NCI-H1105 (cell line): ENCODE data around the gene PAX2.

Source experiments
- DNase-seq: peaks from one replicate; lab custom pipeline; 2025; lab: John Stamatoyannopoulos, UW

Gene PAX2

GRCh38 chr10:100817268-100817839 lies 72.0 kb downstream of the PAX2 start:
- DNase-seq, result no peak

DNA sequence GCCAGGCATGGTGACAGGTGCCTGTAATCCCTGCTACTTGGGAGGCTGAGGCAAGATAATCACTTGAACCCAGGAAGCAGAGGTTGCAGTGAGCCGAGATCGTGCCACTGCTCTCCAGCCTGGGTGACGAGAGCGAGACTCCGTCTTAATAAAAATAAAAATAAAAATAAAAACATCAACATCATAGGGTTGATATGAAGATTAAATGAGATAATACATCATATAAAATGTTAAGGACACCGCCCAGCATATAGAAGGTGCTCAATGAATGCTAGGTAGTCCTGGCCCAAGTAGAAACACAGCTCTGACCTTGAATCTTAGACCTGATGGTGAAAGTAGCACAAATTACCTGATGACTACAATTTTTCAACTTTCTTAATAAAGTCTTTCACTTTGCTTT lies 74.0 kb downstream of the PAX2 start:
- no peak for DNase-seq

- DNase-seq, result no peak
These were observed 77.8 kb downstream of the PAX2 start for GRCh38 chr10:100823194-100823593.

DNA sequence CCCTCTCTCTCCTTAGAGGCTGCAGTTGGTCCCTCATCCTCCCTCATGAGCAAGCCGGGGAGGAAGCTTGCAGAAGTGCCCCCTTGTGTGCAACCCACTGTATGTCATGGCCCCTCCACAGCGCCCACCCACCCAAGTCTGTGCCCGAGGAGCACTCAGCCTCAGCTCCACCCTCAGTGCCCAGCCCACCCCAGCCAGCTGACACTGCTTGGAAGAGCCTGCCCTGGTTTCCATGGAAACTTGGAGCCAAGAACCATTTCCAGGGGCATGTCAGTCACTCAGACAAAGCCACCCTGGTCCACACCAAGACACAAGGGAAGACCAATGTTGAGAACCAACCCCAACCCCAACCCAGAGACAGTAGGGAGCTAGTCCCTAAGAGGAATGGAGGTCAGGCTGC lies 79.5 kb downstream of the PAX2 start:
- no peak for DNase-seq

- no peak for DNase-seq
These were observed 80.0 kb downstream of the PAX2 start for GRCh38 chr10:100825325-100825875.

GRCh38 chr10:100826031-100826651 lies 80.8 kb downstream of the PAX2 start:
- DNase-seq, result no peak

DNA sequence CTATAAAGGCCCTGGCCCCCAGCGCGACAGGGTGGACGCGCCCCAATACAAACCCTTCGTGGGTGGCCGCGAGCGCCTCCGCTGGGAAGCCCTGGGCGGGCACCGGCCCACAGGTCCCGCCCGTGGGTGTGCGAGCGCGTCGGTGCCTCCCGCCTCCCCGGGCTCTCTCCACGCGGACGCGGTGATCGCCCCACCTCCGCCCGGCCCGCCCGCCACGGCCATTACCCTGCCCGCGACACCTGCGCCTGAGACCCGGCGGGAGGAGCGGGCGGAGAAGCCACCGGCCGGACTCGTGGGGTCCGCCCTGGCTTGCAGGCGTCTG lies 81.2 kb downstream of the PAX2 start:
- no peak for DNase-seq

- no peak for DNase-seq
These were observed 81.8 kb downstream of the PAX2 start for GRCh38 chr10:100826983-100827818.

DNA sequence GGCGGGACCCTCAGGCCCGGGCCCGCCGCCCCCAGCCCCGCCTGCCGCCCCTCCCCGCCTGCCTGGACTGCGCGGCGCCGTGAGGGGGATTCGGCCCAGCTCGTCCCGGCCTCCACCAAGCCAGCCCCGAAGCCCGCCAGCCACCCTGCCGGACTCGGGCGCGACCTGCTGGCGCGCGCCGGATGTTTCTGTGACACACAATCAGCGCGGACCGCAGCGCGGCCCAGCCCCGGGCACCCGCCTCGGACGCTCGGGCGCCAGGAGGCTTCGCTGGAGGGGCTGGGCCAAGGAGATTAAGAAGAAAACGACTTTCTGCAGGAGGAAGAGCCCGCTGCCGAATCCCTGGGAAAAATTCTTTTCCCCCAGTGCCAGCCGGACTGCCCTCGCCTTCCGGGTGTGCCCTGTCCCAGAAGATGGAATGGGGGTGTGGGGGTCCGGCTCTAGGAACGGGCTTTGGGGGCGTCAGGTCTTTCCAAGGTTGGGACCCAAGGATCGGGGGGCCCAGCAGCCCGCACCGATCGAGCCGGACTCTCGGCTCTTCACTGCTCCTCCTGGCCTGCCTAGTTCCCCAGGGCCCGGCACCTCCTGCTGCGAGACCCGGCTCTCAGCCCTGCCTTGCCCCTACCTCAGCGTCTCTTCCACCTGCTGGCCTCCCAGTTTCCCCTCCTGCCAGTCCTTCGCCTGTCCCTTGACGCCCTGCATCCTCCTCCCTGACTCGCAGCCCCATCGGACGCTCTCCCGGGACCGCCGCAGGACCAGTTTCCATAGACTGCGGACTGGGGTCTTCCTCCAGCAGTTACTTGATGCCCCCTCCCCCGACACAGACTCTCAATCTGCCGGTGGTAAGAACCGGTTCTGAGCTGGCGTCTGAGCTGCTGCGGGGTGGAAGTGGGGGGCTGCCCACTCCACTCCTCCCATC lies 82.7 kb downstream of the PAX2 start:
- DNase-seq, result no peak

DNA sequence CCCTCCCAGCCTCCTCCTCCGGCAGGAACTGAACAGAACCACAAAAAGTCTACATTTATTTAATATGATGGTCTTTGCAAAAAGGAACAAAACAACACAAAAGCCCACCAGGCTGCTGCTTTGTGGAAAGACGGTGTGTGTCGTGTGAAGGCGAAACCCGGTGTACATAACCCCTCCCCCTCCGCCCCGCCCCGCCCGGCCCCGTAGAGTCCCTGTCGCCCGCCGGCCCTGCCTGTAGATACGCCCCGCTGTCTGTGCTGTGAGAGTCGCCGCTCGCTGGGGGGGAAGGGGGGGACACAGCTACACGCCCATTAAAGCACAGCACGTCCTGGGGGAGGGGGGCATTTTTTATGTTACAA lies 83.3 kb downstream of the PAX2 start:
- no peak for DNase-seq

DNA sequence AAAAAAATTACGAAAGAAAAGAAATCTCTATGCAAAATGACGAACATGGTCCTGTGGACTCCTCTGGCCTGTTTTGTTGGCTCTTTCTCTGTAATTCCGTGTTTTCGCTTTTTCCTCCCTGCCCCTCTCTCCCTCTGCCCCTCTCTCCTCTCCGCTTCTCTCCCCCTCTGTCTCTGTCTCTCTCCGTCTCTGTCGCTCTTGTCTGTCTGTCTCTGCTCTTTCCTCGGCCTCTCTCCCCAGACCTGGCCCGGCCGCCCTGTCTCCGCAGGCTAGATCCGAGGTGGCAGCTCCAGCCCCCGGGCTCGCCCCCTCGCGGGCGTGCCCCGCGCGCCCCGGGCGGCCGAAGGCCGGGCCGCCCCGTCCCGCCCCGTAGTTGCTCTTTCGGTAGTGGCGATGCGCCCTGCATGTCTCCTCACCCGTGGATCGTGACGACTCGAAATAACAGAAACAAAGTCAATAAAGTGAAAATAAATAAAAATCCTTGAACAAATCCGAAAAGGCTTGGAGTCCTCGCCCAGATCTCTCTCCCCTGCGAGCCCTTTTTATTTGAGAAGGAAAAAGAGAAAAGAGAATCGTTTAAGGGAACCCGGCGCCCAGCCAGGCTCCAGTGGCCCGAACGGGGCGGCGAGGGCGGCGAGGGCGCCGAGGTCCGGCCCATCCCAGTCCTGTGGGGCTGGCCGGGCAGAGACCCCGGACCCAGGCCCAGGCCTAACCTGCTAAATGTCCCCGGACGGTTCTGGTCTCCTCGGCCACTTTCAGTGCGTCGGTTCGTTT lies 83.9 kb downstream of the PAX2 start:
- DNase-seq, result no peak

DNA sequence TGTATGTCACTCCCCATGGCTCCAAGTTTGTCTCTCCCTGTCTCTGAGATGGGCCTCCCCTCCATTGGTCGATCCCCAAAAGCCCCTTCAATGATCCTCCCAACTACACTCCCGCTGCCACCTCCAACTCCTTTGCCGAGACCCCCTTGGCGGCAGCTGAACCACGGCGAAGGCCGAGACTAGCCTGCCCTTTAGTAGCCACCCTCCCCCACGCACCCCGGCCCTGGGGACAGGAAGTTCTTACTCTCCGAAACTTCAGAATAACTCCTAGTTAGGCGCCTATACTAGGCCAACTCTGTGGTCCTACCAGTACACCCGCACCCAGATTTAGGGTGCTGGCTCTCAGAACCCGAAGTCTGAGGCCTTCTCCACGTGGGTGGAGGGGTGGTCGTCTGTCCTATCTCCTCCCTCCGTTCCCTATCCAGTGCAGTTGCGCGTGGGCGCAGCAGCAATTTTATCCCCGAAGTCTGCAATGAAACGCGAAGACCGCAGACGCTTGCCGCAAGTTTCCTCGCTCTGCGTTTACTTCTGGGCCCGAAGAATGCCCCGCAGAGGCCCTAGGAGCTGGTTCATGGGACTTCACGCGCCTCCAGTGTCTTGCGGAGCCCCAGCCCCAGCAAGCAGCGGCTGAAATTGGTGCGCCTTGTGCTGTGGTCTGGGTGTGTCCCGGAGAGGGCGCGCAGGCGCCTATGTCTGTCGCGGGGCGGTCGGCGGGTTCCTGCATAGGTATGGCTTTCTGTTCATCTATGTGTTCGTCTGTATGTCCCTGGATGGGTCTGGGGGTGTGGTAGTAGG lies 84.7 kb downstream of the PAX2 start:
- no peak for DNase-seq

GRCh38 chr10:100830728-100831111 lies 85.3 kb downstream of the PAX2 start:
- no peak for DNase-seq

- no peak for DNase-seq
These were observed 86.4 kb downstream of the PAX2 start for GRCh38 chr10:100831742-100832141.

DNA sequence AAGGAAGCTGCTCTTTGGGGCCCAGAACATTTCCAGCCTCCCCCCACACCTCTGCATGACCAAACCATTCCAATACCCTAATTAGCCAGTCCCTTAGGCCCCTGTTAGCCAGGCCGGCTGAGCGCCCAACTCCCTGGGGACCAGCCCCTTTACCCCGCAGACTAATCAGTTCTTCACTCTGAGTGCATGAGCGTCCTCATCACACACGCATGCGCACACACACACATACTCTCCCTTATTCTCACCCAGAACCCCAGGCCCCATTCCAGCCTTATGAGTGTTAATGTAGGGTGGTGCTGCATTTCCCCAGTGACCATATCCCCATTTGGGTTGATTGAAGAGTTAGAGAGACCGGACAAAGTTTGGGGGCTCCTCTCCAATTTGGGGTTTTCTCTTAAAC lies 90.4 kb downstream of the PAX2 start:
- no peak for DNase-seq

- no peak for DNase-seq
These were observed 91.5 kb downstream of the PAX2 start for GRCh38 chr10:100836891-100837290.

DNA sequence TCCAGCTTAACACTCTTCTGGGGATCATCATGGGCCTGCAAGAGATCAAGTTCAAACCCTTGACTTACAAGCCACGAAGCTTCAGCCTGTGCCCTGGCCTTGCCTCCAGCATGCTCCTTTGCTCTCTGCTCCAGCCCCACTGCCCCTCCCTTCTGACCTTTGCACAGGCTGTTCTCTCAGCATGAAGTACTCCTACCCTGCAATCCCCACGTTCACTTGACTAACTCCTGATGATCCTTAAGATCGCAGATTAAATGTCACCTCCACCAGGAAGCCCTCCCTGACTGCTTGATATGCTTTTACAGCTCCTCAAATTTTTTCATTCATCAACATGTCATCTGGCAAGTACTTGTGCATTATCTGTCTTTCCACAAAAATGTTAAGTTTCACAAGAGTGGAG lies 91.9 kb downstream of the PAX2 start:
- no peak for DNase-seq

DNA sequence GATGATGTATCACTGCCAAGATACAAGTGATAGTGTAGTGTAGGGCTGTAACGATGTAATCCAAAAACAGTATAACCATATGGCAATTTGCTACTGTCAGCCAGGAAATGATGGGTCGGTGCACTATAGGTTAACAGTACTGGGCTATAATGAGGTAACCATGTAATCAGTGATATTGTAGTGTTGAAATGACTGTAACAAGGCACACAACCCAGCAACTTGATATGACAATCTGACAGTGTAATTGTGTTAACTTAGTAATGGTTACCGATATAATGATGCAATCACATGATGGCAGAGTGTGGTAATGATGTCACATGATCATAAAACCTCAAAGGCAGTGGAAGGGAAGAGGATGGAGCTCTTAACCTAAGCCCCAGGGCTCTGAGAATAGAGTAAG lies 93.6 kb downstream of the PAX2 start:
- no peak for DNase-seq

DNA sequence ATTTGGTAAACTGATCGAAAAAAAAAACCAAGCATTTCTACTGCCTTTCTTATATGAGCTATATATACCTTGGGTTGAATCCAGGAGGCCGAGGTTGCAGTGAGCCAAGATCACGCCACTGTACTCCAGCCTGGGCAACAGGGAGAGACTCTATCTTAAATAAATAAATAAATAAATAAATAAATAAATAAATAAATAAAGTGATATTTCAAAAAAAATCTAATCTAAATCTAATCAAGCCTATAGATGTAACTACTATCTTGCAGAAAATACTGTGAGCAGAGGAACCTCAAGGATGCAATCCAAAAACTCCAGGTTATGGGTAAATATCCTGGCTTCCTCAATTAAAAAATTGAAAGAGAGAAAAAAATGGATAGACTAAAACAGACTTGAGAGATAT lies 96.1 kb downstream of the PAX2 start:
- no peak for DNase-seq

- no peak for DNase-seq
These were observed 102.1 kb downstream of the PAX2 start for GRCh38 chr10:100847440-100847839.

DNA sequence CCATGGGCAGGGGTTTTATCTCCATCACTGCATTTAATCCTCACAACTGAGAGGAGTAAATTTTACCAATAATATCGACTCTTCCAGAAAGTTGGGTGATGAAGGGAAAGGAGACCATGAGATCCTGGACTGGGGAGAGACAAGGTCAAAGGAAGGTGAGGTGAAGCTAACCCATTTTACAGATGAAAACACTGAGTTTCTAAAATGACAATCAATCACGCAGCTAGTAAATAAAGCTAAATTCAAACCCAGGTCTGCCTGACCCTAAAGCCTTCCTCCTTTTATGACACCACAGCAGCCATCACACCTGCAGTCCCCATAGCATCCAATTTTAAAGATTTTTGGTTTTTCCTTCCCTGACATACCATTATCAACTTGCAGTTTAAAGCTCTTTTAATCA lies 103.4 kb downstream of the PAX2 start:
- no peak for DNase-seq
